OCI-LY1 (cell line): ENCODE measurements around the gene FAM210B.

Experiments
- H2AFZ ChIP-seq: fragments of 200-600 bp; sonication (generic), shearing (Covaris generic); 2 replicates; pipeline ENCODE4 v1.6.0; 2014; ENCODE audit warnings: antibody characterized with exemption, mild to moderate bottlenecking, low read length
- H3F3A ChIP-seq: fragments of 200-600 bp; sonication (generic), shearing (Covaris generic); 2 replicates; pipeline ENCODE4 v1.6.0; 2014; ENCODE audit warnings: mild to moderate bottlenecking, antibody characterized with exemption, low read length, moderate library complexity; ENCODE audit not compliant: insufficient read depth
- H3K27ac ChIP-seq: fragments of 200-600 bp; sonication (generic); 2 replicates; pipeline ENCODE4 v1.5.1; 2014; ENCODE audit warnings: low read length, mixed run types, mild to moderate bottlenecking, low read depth; ENCODE audit not compliant: poor library complexity, severe bottlenecking
- H3K27me3 ChIP-seq: fragments of 200-600 bp; sonication (generic); 2 replicates; pipeline ENCODE4 v1.6.0; 2014; ENCODE audit warnings: antibody characterized with exemption, mild to moderate bottlenecking, low read length, moderate library complexity; ENCODE audit not compliant: insufficient read depth
- H3K36me3 ChIP-seq: fragments of 200-600 bp; sonication (generic); 2 replicates; pipeline ENCODE4 v1.6.1; 2014; ENCODE audit warnings: mild to moderate bottlenecking, antibody characterized with exemption, low read length, moderate library complexity, mixed read lengths; ENCODE audit not compliant: insufficient read depth
- H3K4me1 ChIP-seq: fragments of 200-600 bp; sonication (generic); 2 replicates; pipeline ENCODE4 v1.5.1; 2014; ENCODE audit warnings: mild to moderate bottlenecking, low read length, moderate library complexity; ENCODE audit not compliant: insufficient read depth, severe bottlenecking
- H3K4me2 ChIP-seq: fragments of 200-600 bp; sonication (generic), shearing (Covaris generic); 2 replicates; pipeline ENCODE4 v1.6.1; 2014; ENCODE audit warnings: low read length
- H3K4me3 ChIP-seq: fragments of 200-600 bp; sonication (generic); 2 replicates; pipeline ENCODE4 v1.5.1; 2014; ENCODE audit warnings: low read length, low read depth, mild to moderate bottlenecking, mixed read lengths; ENCODE audit not compliant: poor library complexity, severe bottlenecking
- H3K79me2 ChIP-seq: fragments of 200-600 bp; shearing (Covaris generic); 2 replicates; pipeline ENCODE4 v1.6.1; 2016; ENCODE audit warnings: mixed run types, low read length, mixed read lengths; ENCODE audit not compliant: insufficient read depth
- H3K9ac ChIP-seq: fragments of 200-600 bp; sonication (generic), shearing (Covaris generic); 2 replicates; pipeline ENCODE4 v1.6.1; 2014; ENCODE audit warnings: mild to moderate bottlenecking, low read length, mixed read lengths
- H3K9me2 ChIP-seq: fragments of 200-600 bp; sonication (generic), shearing (Covaris generic); 2 replicates; pipeline ENCODE4 v1.6.1; 2014; ENCODE audit warnings: low read depth, mild to moderate bottlenecking, low read length, mixed read lengths
- H3K9me3 ChIP-seq: fragments of 200-600 bp; shearing (Covaris generic); 2 replicates; pipeline ENCODE4 v1.6.1; 2014; ENCODE audit warnings: low read length, mixed read lengths
- H4K20me1 ChIP-seq: fragments of 200-600 bp; sonication (generic), shearing (Covaris generic); 2 replicates; pipeline ENCODE4 v1.6.0; 2016; ENCODE audit warnings: mild to moderate bottlenecking, low read length; ENCODE audit not compliant: insufficient read depth
- CTCF ChIP-seq: fragments of 200-600 bp; sonication (generic), shearing (Covaris generic); IDR thresholded peaks from 2 replicates; pipeline ENCODE4 v1.5.1; 2017; ENCODE audit warnings: mild to moderate bottlenecking, antibody characterized with exemption, low read length, moderate library complexity, mixed read lengths
- EZH2 ChIP-seq: fragments of 200-600 bp; sonication (generic), shearing (Covaris generic); IDR thresholded peaks from 2 replicates; pipeline ENCODE4 v1.8.0; 2017; ENCODE audit warnings: borderline replicate concordance, mixed run types, mild to moderate bottlenecking, antibody characterized with exemption, low read length, moderate library complexity, mixed read lengths

Gene FAM210B

GRCh38 chr20:56378386-56378785 lies 19.6 kb downstream of the FAM210B start:
- H3K36me3 ChIP-seq: peaks cover 98% of the 10 kb centered on the region
- H3K9me3 ChIP-seq: no peaks in the 10 kb centered on the region
- peaks cover 6% of the 10 kb centered on the region for H3K79me2 ChIP-seq
- no peaks in the 10 kb centered on the region for H4K20me1 ChIP-seq
- H3K4me2 ChIP-seq: no peak overlapping the region
- H3K9ac ChIP-seq: no peak overlapping the region
- no peaks in the 10 kb centered on the region for H3F3A ChIP-seq
- no peaks in the 10 kb centered on the region for H3K27me3 ChIP-seq
- H3K4me3 ChIP-seq: no peak overlapping the region
- no peaks in the 10 kb centered on the region for H3K9me2 ChIP-seq
- H3K27ac ChIP-seq: no peak overlapping the region
- H3K4me1 ChIP-seq: no peaks in the 10 kb centered on the region
- H2AFZ ChIP-seq: no peak overlapping the region
- TF ChIP-seq EZH2 (no peak), CTCF (no peak)

- no peaks in the 10 kb centered on the region for H3K27me3 ChIP-seq
- no peak overlapping the region for H3K4me2 ChIP-seq
- H3K79me2 ChIP-seq: peaks cover 9% of the 10 kb centered on the region
- no peaks in the 10 kb centered on the region for H3K4me1 ChIP-seq
- no peak overlapping the region for H2AFZ ChIP-seq
- peaks cover 98% of the 10 kb centered on the region for H3K36me3 ChIP-seq
- H3K9ac ChIP-seq: no peak overlapping the region
- H3K4me3 ChIP-seq: no peak overlapping the region
- no peak for TF ChIP-seq EZH2
- no peak overlapping the region for H3K27ac ChIP-seq
- H4K20me1 ChIP-seq: no peaks in the 10 kb centered on the region
- H3K9me3 ChIP-seq: no peaks in the 10 kb centered on the region
- no peaks in the 10 kb centered on the region for H3F3A ChIP-seq
- H3K9me2 ChIP-seq: no peaks in the 10 kb centered on the region
Observed at GRCh38 chr20:56380375-56380774, 21.6 kb downstream of the FAM210B start.

DNA sequence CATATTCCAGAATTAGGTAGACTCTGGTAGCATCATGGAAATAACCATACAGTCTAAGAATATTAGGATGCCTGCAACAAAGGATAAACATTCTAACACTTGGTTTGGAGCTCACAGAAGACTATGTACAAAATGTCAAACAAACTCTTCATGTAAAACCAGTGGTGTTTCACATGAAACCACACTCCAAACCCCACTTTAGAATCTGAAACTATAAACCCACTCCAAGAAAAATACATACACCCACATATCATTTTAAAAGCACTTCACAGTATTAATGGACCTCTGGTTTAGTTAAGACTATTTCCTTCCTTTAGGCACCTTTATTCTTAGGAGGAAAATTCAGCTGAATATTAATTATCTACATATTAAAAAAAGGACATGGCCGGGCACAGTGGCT lies 22.7 kb downstream of the FAM210B start:
- H3K36me3 ChIP-seq: peaks cover 98% of the 10 kb centered on the region
- H3K4me2 ChIP-seq: no peak overlapping the region
- H3K4me3 ChIP-seq: no peak overlapping the region
- no peak overlapping the region for H3K27ac ChIP-seq
- peaks cover 9% of the 10 kb centered on the region for H3K79me2 ChIP-seq
- H3K9me3 ChIP-seq: no peaks in the 10 kb centered on the region
- no peaks in the 10 kb centered on the region for H4K20me1 ChIP-seq
- no peaks in the 10 kb centered on the region for H3K27me3 ChIP-seq
- TF ChIP-seq CTCF (no peak), EZH2 (no peak)
- H3F3A ChIP-seq: no peaks in the 10 kb centered on the region
- no peak overlapping the region for H2AFZ ChIP-seq
- H3K4me1 ChIP-seq: no peaks in the 10 kb centered on the region
- no peaks in the 10 kb centered on the region for H3K9me2 ChIP-seq
- no peak overlapping the region for H3K9ac ChIP-seq

GRCh38 chr20:56382696-56383095 lies 23.9 kb downstream of the FAM210B start:
- H3K4me2 ChIP-seq: no peak overlapping the region
- peaks cover 12% of the 10 kb centered on the region for H3K79me2 ChIP-seq
- no peaks in the 10 kb centered on the region for H3K4me1 ChIP-seq
- no peak overlapping the region for H3K9ac ChIP-seq
- H3K27ac ChIP-seq: no peak overlapping the region
- peaks cover 97% of the 10 kb centered on the region for H3K36me3 ChIP-seq
- H3F3A ChIP-seq: no peaks in the 10 kb centered on the region
- no peak overlapping the region for H2AFZ ChIP-seq
- H4K20me1 ChIP-seq: no peaks in the 10 kb centered on the region
- H3K9me2 ChIP-seq: no peaks in the 10 kb centered on the region
- no peak overlapping the region for H3K4me3 ChIP-seq
- TF ChIP-seq EZH2 (no peak), CTCF (no peak)
- no peaks in the 10 kb centered on the region for H3K9me3 ChIP-seq
- H3K27me3 ChIP-seq: no peaks in the 10 kb centered on the region
